Peyer's patch (tissue), 4 donors: ENCODE data around the gene PAQR4.

Source experiments
- CTCF ChIP-seq, 6 experiments: fragments of 450-650 bp in 4 of 6; fragments of 200-600 bp in 2 of 6; sonication (generic) in 1 of 6; IDR thresholded peaks; one replicate each; pipeline ENCODE4 v1.5.1; 2017 to 2019; ENCODE audit warnings: antibody characterized with exemption in 6 of 6, mild to moderate bottlenecking in 3 of 6, moderate library complexity in 1 of 6
- POLR2A ChIP-seq, 2 donors: fragments of 450-650 bp; IDR thresholded peaks; one replicate each; pipeline ENCODE4 v1.5.1; 2017; ENCODE audit warnings: antibody characterized with exemption in 2 of 2, mild to moderate bottlenecking in 2 of 2, moderate library complexity in 2 of 2

- TF ChIP-seq CTCF (IDR thresholded peaks at IDR 0.05) (no peak), POLR2A (IDR thresholded peaks at IDR 0.05) (no peak)
Measured at GRCh38 chr16:2953706-2954627, 15.2 kb upstream of the PAQR4 start.
